Rectal smooth muscle tissue (tissue), 1 donor: ENCODE measurements around the gene MAP1LC3A.

Experiments
- H3K27ac ChIP-seq: one replicate; pipeline ENCODE4 v1.7.0; 2013; ENCODE audit warnings: low read depth, low read length, inconsistent platforms
- H3K27me3 ChIP-seq: one replicate; pipeline ENCODE4 v1.7.0; 2013; ENCODE audit warnings: low read length; ENCODE audit not compliant: control insufficient read depth, insufficient read depth
- H3K36me3 ChIP-seq: one replicate; pipeline ENCODE4 v1.7.0; 2013; ENCODE audit warnings: low read length; ENCODE audit not compliant: control insufficient read depth, insufficient read depth
- H3K4me1 ChIP-seq: one replicate; pipeline ENCODE4 v1.7.0; 2013; ENCODE audit warnings: low read length; ENCODE audit not compliant: control insufficient read depth, insufficient read depth
- H3K4me3 ChIP-seq: one replicate; pipeline ENCODE4 v1.7.0; 2013; ENCODE audit warnings: low read length
- H3K9ac ChIP-seq: one replicate; pipeline ENCODE4 v1.7.0; 2013; ENCODE audit warnings: low read length

Gene MAP1LC3A

DNA sequence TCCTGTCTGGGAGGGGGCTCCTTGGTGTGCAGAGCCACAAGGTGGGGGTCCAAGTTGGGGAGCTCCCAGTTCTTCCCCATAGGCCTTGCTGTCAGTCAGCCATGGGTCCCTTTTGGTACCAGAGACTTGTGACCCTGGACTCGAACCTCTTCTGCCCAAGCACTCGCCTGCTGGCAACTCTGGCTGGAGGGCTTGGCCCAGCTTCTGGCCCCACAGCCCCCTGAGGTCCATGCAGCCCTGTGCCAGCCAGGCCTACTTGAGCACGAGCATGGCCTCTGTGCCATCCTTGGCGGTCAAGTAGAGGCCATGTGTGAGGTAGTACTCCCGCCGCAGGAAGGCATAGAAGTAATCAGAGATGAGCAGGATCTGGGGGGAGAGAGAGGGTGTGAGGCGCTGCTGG is 2.1 kb downstream of the MAP1LC3A start:
- no peak overlapping the region for H3K4me3 ChIP-seq
- H3K4me1 ChIP-seq: no peaks in the 10 kb centered on the region
- H3K9ac ChIP-seq: no peak overlapping the region
- H3K27me3 ChIP-seq: no peaks in the 10 kb centered on the region
- H3K27ac ChIP-seq: no peak overlapping the region
- H3K36me3 ChIP-seq: no peaks in the 10 kb centered on the region

DNA sequence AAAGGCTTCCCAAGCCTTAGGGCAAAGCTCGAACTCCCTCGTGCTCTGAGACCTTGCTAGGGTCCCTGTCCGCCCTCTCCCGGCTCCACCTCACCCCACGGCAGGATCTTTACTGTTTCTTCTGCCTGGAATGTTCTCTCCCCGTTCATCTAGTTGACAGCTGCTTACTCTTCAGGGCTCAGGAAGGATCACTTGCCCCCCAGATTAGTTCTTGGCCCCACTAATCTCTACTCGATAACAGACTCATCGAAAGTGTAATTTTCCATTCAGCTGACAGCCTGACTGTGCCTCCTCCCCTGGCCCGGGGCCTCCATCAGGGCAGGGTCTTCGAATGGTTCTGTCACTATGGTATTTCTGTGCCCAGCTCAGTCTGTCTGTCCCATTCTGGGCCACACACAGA is 3.1 kb downstream of the MAP1LC3A start:
- H3K27me3 ChIP-seq: no peaks in the 10 kb centered on the region
- no peak overlapping the region for H3K4me3 ChIP-seq
- no peak overlapping the region for H3K9ac ChIP-seq
- no peak overlapping the region for H3K27ac ChIP-seq
- no peaks in the 10 kb centered on the region for H3K36me3 ChIP-seq
- H3K4me1 ChIP-seq: no peaks in the 10 kb centered on the region

DNA sequence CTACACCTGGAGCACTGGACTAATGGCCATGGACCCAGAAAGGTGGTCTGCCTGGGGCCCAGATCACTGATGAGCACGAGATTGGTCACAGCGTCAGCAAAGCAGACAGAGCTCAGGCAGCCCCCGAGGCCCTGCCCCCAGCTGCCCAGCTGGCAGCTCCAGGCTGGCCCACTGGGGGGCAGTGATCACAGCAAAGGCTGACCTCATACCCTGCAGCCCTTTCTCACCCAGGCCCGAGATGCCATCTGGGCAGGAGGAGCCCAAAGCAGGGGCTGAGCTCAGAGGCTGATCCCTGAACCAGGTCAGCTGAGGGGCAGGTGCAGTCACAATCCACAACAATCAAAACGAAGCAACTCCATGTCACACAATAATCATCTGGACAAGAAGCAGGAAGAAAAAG is 4.1 kb downstream of the MAP1LC3A start:
- Histone ChIP-seq H3K4me1 (no peaks in the 10 kb centered on the region), H3K4me3 (no peak overlapping the region), H3K27ac (no peak overlapping the region), H3K27me3 (no peaks in the 10 kb centered on the region), H3K36me3 (peaks cover 4% of the 10 kb centered on the region), H3K9ac (no peak overlapping the region)

GRCh38 chr20:34564833-34565232 is 6.3 kb downstream of the MAP1LC3A start:
- Histone ChIP-seq H3K4me3 (no peak overlapping the region), H3K36me3 (peaks cover 4% of the 10 kb centered on the region)

DNA sequence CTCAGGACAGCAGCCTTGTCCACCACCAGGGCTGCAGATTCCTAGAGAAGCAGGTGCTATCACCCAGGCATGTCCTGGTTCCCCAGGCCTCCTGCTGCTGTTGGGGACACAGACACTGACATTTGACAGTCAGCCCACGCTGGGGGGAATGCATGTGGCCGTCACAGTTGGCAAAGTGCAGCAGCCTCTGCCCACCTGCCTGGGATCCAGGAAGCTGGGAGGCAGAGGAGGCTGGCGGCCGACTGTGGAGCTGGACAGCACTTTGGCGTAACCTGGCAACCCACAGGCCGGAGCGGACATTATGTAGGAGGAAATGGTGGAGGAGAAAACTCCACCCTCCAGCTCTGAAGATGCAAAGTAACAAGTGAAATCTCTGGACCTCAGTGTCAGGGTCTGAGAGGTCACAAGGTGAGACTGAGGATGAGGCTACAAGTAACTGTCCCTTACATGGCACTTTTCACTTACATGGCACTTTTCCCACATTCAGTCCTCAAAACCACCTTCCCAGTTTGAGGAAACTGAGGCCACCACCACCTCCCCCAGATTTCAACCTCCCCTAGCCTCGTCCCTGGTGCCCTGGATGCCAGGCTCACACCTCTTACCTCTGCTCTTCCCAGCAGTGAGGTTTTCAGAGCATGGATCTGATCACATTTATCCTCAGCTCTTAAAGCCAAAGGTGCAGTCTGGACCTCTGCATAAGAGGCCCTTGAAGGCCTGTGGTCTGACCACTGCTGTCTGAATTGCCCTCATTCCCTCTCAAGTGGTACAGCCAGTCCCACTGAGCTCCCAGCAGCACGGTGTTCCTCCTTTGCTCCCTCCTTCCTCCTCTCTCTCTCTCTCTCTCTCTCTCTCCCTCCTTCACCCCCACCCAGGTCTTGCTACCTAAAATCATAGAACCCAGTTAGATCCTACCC is 8.7 kb downstream of the MAP1LC3A start:
- no peak overlapping the region for H3K9ac ChIP-seq
- H3K27ac ChIP-seq: no peak overlapping the region
- H3K4me1 ChIP-seq: no peaks in the 10 kb centered on the region
- no peak overlapping the region for H3K4me3 ChIP-seq
- H3K27me3 ChIP-seq: no peaks in the 10 kb centered on the region
- H3K36me3 ChIP-seq: peaks cover 7% of the 10 kb centered on the region

More at GRCh38 chr20:34564833-34565232, 6.3 kb downstream of the MAP1LC3A start:
- Histone ChIP-seq H3K27ac (no peak overlapping the region), H3K9ac (no peak overlapping the region), H3K27me3 (no peaks in the 10 kb centered on the region), H3K4me1 (no peaks in the 10 kb centered on the region)

DNA sequence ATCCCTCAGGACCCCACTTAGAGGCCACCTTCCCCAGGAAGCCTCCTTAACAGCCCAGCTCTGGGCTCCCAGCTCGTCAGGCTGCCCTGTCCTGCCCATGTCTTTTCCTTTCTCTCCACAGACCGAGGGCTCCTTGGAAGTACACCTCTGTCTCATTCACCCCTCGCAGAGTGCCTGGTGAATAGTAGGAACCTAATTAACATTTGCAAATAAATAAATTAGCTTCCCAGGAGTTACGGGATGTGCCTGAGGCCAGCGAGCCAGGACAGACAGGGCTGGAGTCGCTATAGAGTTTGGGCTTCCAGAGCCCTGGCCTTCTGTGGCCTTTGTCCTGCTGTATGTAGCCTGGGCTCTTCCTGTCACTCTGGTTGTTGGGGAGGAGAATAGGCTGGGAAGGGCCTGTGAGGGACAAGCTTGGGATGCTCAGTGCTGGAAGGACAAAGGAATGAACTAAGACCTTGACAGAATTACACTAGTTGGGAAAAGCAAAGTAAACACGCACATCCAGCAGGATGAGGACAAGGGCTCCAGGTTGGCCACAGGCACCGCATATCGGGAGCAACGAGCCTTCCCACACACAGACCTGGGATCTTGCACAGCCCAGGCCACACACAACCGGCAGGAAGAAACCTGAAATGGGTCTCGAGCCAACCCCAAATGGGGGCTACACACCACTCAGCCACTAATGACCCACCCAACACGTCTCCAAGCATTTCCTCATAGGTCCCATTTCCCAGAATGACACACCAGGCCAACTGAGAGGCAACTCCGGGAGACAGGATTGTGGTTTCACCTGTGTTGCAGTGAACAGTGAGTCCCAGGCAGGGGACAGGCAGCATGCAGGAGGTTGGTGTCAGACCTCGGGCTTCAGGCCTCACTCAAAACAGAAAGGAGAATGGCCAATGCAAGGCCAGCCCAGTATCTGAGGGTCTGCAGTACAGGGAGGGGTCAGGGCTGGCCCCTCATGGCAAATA is 9.7 kb downstream of the MAP1LC3A start:
- Histone ChIP-seq H3K4me3 (no peak overlapping the region), H3K27me3 (no peaks in the 10 kb centered on the region), H3K4me1 (no peaks in the 10 kb centered on the region), H3K36me3 (peaks cover 7% of the 10 kb centered on the region), H3K27ac (no peak overlapping the region), H3K9ac (no peak overlapping the region)

DNA sequence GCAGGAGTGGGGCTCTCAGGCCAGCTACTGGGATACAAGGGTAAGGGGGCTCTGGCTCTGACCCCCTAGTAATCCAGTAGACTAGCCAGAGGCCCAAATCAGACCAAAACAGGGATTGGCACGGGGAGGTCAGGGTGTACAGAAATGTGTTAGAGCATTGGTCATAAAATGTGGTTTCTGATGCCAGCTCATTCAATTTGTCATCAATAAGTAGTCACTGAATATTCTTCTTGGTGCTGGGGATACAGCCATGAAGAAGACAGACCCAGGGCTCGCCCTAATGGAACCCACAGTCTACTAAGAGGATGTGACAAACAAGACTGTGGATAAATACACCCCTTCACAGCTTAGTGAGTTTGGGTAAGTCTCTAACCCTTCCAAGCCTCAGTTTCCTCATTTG is 11.1 kb downstream of the MAP1LC3A start:
- no peaks in the 10 kb centered on the region for H3K4me1 ChIP-seq
- no peak overlapping the region for H3K9ac ChIP-seq
- no peaks in the 10 kb centered on the region for H3K27me3 ChIP-seq
- no peak overlapping the region for H3K27ac ChIP-seq
- no peak overlapping the region for H3K4me3 ChIP-seq
- peaks cover 10% of the 10 kb centered on the region for H3K36me3 ChIP-seq

GRCh38 chr20:34570859-34571306 is 12.4 kb downstream of the MAP1LC3A start:
- Histone ChIP-seq H3K36me3 (peaks cover 10% of the 10 kb centered on the region), H3K4me1 (no peaks in the 10 kb centered on the region), H3K27ac (no peak overlapping the region), H3K27me3 (no peaks in the 10 kb centered on the region), H3K9ac (no peak overlapping the region), H3K4me3 (no peak overlapping the region)

DNA sequence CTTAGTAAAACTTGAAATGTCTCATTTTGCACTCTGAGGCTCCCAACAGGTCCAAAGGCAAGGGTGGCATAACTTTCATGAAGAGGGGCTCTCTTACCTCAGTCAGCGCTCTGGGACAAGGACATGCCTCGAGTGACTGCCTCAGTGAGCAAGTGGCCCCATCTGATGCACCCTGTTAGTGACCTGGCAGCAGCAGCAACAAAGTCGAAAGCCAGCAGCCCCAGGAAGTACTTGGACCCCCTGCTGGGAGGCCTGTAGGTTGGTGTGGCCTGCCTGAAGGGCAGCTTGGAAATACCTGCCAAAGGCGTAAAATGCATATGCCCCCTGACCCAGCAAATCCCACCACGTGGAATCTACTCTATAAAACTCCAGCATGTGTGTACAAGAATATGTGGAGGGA is 13.2 kb downstream of the MAP1LC3A start:
- Histone ChIP-seq H3K4me3 (no peak overlapping the region), H3K36me3 (peaks cover 10% of the 10 kb centered on the region), H3K4me1 (no peaks in the 10 kb centered on the region), H3K9ac (no peak overlapping the region), H3K27me3 (no peaks in the 10 kb centered on the region), H3K27ac (no peak overlapping the region)

GRCh38 chr20:34573541-34574300 is 15.2 kb downstream of the MAP1LC3A start:
- no peak overlapping the region for H3K9ac ChIP-seq
- H3K36me3 ChIP-seq: peaks cover 6% of the 10 kb centered on the region
- H3K4me3 ChIP-seq: no peak overlapping the region

GRCh38 chr20:34574426-34574825 is 15.9 kb downstream of the MAP1LC3A start:
- Histone ChIP-seq H3K9ac (no peak overlapping the region), H3K27ac (no peak overlapping the region), H3K4me3 (no peak overlapping the region), H3K27me3 (no peaks in the 10 kb centered on the region), H3K36me3 (peaks cover 6% of the 10 kb centered on the region), H3K4me1 (no peaks in the 10 kb centered on the region)

More at GRCh38 chr20:34573541-34574300, 15.2 kb downstream of the MAP1LC3A start:
- Histone ChIP-seq H3K4me1 (no peaks in the 10 kb centered on the region), H3K27me3 (no peaks in the 10 kb centered on the region), H3K27ac (no peak overlapping the region)

DNA sequence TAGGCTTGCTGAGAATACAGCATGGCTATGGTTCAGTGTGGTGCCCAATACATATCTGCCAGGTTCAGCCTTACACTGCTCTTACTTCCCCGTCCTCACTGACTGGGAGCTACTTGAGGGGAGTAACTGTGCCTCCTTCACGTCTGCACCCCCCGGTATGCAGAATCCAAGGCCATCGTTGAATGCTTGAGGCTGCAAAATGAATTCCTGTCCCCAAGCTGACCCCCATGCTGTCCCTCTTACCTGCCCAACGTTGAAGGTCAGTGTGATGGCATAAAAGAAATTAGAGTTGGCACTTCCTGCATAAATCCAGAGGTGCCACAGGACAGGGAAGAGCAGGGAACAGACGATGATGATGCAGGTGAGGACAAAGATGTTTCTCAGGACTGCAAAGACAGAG is 16.3 kb downstream of the MAP1LC3A start:
- Histone ChIP-seq H3K9ac (no peak overlapping the region), H3K27ac (no peak overlapping the region), H3K27me3 (no peaks in the 10 kb centered on the region), H3K36me3 (peaks cover 6% of the 10 kb centered on the region), H3K4me1 (no peaks in the 10 kb centered on the region), H3K4me3 (no peak overlapping the region)
